NCI-H82 (cell line): ENCODE measurements around the gene TYMP.

Experiments used
- DNase-seq: peaks from one replicate; lab custom pipeline; 2025; lab: John Stamatoyannopoulos, UW

TYMP gene

DNA sequence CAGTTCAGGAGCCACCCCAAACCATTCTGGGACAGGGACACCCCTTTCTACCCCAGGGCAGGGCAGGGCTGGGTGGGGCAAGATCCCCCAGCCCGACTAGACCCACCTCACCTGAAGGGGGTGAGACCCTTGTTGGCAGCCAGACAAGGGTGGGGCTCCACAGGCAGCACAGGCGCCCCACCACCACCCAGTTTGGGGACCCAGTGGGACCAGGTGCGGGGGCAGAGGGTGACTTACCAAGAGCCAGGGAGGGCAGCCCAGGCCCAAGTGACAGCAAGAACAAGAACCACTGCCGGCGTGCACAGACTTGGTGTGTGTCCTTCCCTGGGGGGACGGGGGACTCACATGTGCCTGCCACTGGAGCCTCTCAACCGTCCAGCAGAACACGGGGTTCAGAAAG is 46.3 kb downstream of the TYMP start:
- no peak for DNase-seq

- no peak for DNase-seq
Observed at GRCh38 chr22:50483106-50483505, 46.7 kb downstream of the TYMP start.

GRCh38 chr22:50482107-50483074 is 47.4 kb downstream of the TYMP start:
- DNase-seq = no peak

- DNase-seq = peak; percentile 39
Observed at GRCh38 chr22:50481440-50482106, 48.2 kb downstream of the TYMP start, which contains the start of gene ADM2. Gene ADM2, plus strand, starts transcription at chr22:50481543. Its CDS starts 305 bp downstream, at chr22:50481848.

GRCh38 chr22:50481045-50481439 is 48.8 kb downstream of the TYMP start:
- DNase-seq = no peak

GRCh38 chr22:50479721-50480120 is 50.1 kb downstream of the TYMP start:
- DNase-seq = no peak

DNA sequence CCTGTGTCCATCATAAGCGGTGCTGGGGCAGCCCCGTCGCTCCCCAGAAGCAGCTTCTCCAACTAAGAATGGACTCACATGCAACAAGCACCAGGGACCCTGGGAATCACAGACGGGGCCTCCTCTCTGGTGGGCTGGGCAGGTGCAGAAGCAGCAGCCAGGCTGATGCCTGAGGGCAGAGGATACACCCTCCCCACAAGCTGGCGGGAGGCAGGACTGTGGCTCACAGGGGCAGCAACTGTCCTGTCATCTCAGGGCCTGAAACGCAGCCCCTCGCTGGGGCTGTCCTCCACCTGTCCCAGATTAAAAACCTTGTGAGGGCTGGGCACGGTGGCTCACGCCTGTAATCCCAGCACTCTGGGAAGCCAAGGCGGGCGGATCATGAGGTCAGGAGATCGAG is 51.9 kb downstream of the TYMP start:
- no peak for DNase-seq

GRCh38 chr22:50476868-50477267 is 52.9 kb downstream of the TYMP start:
- DNase-seq = no peak
